Psoas muscle (tissue), 8 donors: ENCODE results near the gene EIPR1. TPM values are rescaled to one million over a fixed set of nuclear protein-coding genes. Genes with fewer than 3 reads are reported as not detected.

Source experiments
- ATAC-seq, 4 donors: fragments of 200-7000 bp; cut with Tn5 transposase; one replicate each; pipeline ENCODE4 v1.9.1; 2020; ENCODE audit warnings: moderate library complexity in 3 of 4, mild to moderate bottlenecking in 2 of 4
- DNase-seq, 2 donors: peaks; one replicate each; pipeline ENCODE4 v3.0.0-alpha.2; 2020
- H3K27ac ChIP-seq: fragments of 200-600 bp; one replicate; pipeline ENCODE4 v1.8.0; 2022
- H3K27me3 ChIP-seq, 3 donors: fragments of 200-600 bp in 1 of 3; one replicate each; pipeline versions ENCODE4 v1.6.1 to v1.8.0; 2013 to 2022; ENCODE audit warnings: low read length in 2 of 3, mild to moderate bottlenecking in 2 of 3, moderate library complexity in 1 of 3; ENCODE audit not compliant: insufficient read depth in 3 of 3
- H3K36me3 ChIP-seq, 2 donors: fragments of 200-600 bp in 1 of 2; one replicate each; pipeline versions ENCODE4 v1.6.1 to v1.8.0; 2013 to 2022; ENCODE audit warnings: low read depth in 1 of 2, mild to moderate bottlenecking in 1 of 2, moderate library complexity in 1 of 2; ENCODE audit not compliant: insufficient read depth in 1 of 2
- H3K4me1 ChIP-seq: fragments of 200-600 bp; one replicate; pipeline ENCODE4 v1.8.0; 2022
- H3K4me3 ChIP-seq: fragments of 200-600 bp; one replicate; pipeline ENCODE4 v1.8.0; 2022; ENCODE audit warnings: mild to moderate bottlenecking
- H3K9me3 ChIP-seq: fragments of 200-600 bp; one replicate; pipeline ENCODE4 v1.8.0; 2022
- WGBS, 3 donors: extraction: QIAGEN DNeasy Blood & Tissue Kit; methylation state at CpG; one replicate each; pipeline versions ENCODE4 v1.1.6 to v1.1.7; 2013; 5-methylcytosine and 5-hydroxymethylcytosine counted together
- intact Hi-C, 2 donors: fragments of 100-400 bp; cut with DNase I; formaldehyde crosslinking; loops; one replicate each; pipeline versions ENCODE4 v1.11.0 to v1.14.2; 2022
- polyA plus RNA-seq, 3 donors: library from polyadenylated mRNA; stranded (reverse); fragments of 200-250 nt; gene quantifications; one replicate each; pipeline ENCODE4 v1.2.3, GENCODE V29; 2013
- total RNA-seq, 4 donors: library from RNA; stranded (reverse); fragmentation: NEBNext Ultra II Directional in 2 of 4; extraction: Animal tissue kit (Norgen Biotek cat#: 25700) in 2 of 4; gene quantifications; one replicate each; pipeline versions ENCODE4 v1.2.1 to v1.2.4, GENCODE V29; 2021 to 2023
- TF ChIP-seq, protein P1 (sequence below): fragments of 200-600 bp; IDR thresholded peaks from one replicate; pipeline ENCODE4 v1.8.0; 2022; ENCODE audit warnings: antibody characterized with exemption
- donor health status: healthy with polysubstance abuse.
- donor health status: DM: no; HTN: no; CAD: no; lungs with moderate emphysema.
- donor health status: Bipolar disorder and iron deficiency.
- donor health status: healthy.
- donor health status: DM: yes; HTN: yes; CAD: no.
- donor health status: DM: no; HTN: no; CAD: no.
- donor health status: DM: no; HTN: no; CAD: no.
- donor health status: DM: yes; HTN: yes; CAD: no.

The EIPR1 gene
- total and polyA plus RNA-seq, 7 donors: 9.7 to 42.1 (median 12.5) TPM

DNA sequence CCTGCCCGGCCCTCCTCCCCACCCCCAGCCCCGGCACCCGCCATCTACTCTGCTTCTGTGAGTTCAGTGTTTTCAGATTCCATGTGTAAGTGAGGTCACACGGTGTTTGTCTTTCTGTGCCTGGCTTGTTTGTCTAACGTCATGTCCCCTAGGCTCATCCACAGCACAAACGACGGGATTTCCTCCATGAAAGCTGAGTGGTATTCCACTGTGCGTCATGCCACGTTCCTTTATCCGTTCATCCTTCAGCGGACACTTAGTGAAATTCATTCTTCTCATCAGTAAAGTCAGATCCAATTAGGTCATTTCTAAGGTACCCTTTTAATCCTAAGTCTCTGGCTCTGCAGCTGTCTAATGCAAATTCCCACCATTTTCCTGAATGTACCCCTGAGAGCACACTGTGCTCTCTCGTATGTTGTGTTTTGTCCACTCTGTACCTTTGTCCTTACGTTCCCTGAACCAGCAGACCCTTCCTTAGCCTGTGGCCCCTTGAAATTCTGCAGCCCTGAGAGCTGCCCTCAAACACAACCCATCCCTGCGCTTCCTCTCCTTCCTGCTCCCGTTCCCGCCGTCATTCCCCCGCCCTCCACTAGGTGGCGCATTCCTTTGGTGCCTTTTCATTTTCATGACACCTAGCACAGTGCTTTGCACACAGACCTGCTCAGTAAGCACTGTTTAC, 46.0 kb upstream of the EIPR1 start:
- H3K9me3 ChIP-seq: no peaks in the 10 kb centered on the region
- no peak overlapping the region for H3K27ac ChIP-seq
- H3K36me3 ChIP-seq: peaks cover 6 to 80% of the 10 kb centered on the region in 2 donors
- H3K27me3 ChIP-seq: no peaks in the 10 kb centered on the region
- 68 to 70% (median 70%) methylated on average over 19 of the region's 19 CpGs for WGBS, 3 donors
- H3K4me3 ChIP-seq: no peak overlapping the region
- intact Hi-C loops: loop anchor here (2.0 to 5.0 kb wide), 3 partner anchors 37 to 229 kb away; no protein-coding TSS in a partner anchor
- TF ChIP-seq, protein P1, sequence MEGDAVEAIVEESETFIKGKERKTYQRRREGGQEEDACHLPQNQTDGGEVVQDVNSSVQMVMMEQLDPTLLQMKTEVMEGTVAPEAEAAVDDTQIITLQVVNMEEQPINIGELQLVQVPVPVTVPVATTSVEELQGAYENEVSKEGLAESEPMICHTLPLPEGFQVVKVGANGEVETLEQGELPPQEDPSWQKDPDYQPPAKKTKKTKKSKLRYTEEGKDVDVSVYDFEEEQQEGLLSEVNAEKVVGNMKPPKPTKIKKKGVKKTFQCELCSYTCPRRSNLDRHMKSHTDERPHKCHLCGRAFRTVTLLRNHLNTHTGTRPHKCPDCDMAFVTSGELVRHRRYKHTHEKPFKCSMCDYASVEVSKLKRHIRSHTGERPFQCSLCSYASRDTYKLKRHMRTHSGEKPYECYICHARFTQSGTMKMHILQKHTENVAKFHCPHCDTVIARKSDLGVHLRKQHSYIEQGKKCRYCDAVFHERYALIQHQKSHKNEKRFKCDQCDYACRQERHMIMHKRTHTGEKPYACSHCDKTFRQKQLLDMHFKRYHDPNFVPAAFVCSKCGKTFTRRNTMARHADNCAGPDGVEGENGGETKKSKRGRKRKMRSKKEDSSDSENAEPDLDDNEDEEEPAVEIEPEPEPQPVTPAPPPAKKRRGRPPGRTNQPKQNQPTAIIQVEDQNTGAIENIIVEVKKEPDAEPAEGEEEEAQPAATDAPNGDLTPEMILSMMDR: peak; percentile 99
- no peaks in the 10 kb centered on the region for H3K4me1 ChIP-seq
- ATAC-seq: peak; percentile 62 to 84 (median 76)
- peak; percentile 72 to 81 for DNase-seq

DNA sequence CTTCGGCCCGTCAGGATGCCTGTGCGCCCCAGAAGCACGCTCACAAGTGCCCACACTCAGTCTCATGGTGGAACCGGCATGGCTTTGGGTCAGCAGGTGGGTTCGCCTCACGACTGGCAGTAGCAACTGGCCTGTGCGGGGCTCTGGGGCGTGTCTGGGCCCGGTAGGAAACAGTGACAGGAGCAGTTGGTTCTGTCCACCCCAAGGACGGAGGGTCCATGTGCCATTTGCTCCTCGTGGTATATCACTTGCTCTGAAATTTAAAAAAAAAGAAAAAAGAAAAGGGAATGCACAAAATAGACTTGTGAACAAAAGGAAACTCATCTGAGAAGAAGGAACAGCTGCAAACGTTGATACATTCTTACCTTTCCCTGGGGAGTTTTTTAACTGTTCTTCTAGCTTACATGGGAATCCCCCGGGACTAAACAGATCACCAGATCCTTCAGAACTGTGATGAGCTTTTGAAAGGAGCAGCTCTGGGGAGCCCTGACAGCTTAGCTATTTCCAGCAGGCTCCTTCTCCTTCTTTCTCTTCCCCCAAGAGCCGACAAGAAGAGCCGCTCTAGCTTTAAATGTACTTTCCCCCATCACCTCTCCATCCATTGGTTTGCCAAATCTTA, 44.7 kb upstream of the EIPR1 start:
- peaks cover 4 to 78% of the 10 kb centered on the region in 2 donors for H3K36me3 ChIP-seq

DNA sequence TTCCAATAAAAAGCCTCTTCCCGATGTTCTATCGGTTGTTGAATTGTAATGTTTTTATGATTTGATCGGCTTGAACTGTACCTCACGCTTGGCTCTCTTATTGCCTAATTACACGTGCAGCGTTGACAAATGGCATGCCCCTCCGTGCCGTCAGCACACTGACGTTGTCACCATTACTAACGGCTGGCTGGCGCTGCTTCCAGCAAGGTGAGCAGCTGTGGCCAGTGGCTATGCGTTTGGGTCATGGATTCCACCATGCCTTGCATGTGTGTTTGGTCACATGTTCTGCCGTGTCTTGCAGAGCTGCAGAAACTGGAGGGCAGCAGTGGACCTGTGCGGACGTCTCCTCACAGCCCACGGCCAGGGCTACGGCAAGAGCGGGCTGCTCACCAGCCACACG, 44.0 kb upstream of the EIPR1 start:
- H3K36me3 ChIP-seq: peaks cover 4 to 76% of the 10 kb centered on the region in 2 donors
- TF ChIP-seq, protein P1: no peak
- no peak overlapping the region for H3K4me3 ChIP-seq
- no peak overlapping the region for H3K27ac ChIP-seq
- H3K27me3 ChIP-seq: no peaks in the 10 kb centered on the region
- H3K4me1 ChIP-seq: no peaks in the 10 kb centered on the region
- no peaks in the 10 kb centered on the region for H3K9me3 ChIP-seq
- intact Hi-C loops: loop anchor here in 1 of 2 donors (5.0 kb wide), 1 partner anchor 231 kb away; no protein-coding TSS in a partner anchor
- 86 to 87% (median 87%) methylated on average over 19 of the region's 19 CpGs for WGBS, 3 donors
- no peak for ATAC-seq
- DNase-seq: no peak

More for the DNA sequence above, 44.7 kb upstream of the EIPR1 start:
- WGBS, 3 donors: 72 to 75% (median 73%) methylated on average over 16 of the region's 16 CpGs
- no peaks in the 10 kb centered on the region for H3K27me3 ChIP-seq
- no peaks in the 10 kb centered on the region for H3K4me1 ChIP-seq
- DNase-seq: no peak
- no peak overlapping the region for H3K4me3 ChIP-seq
- TF ChIP-seq, protein P1: no peak
- intact Hi-C loops: loop anchor here in 1 of 2 donors (5.0 kb wide), 1 partner anchor 230 kb away; no protein-coding TSS in a partner anchor
- H3K27ac ChIP-seq: no peak overlapping the region
- no peak for ATAC-seq
- no peaks in the 10 kb centered on the region for H3K9me3 ChIP-seq

DNA sequence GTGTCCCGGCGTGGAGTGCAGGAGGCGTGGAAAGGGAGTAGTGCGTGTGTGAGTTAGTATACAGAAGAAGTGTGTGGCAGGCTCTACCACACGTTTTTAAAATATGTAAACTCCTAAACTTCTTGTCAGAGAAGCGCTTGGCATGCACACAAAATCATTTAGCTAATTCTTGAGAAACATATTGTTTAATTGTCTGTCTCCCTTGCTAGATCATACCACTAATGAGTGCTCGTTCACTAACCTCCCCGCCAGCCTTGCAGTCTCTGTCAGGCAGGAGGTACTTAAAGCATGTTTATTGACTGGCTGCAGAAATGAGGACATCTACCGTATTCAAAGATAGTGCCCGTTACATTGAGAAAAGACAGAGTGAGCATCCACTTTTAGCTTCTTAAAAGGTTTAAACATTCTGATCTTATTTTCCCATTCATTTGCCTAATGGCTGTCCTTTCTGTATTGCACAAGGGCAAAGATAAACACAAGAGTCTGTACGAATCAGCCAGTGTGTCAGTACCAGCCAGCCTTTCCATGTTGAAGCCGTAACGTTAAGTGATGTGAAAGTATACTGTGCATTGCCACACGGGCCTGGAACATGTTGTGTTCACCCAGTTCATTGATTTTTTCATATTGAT, 43.3 kb upstream of the EIPR1 start:
- 88 to 91% (median 89%) methylated on average over 14 of the region's 14 CpGs for WGBS, 3 donors
- no peaks in the 10 kb centered on the region for H3K9me3 ChIP-seq
- no peak for ATAC-seq
- H3K27ac ChIP-seq: no peak overlapping the region
- H3K27me3 ChIP-seq: no peaks in the 10 kb centered on the region
- DNase-seq: no peak
- intact Hi-C loops: loop anchor here in 1 of 2 donors (5.0 kb wide), 1 partner anchor 231 kb away; no protein-coding TSS in a partner anchor
- no peak overlapping the region for H3K4me3 ChIP-seq
- H3K36me3 ChIP-seq: peaks cover 4 to 70% of the 10 kb centered on the region in 2 donors
- TF ChIP-seq, protein P1: no peak
- no peaks in the 10 kb centered on the region for H3K4me1 ChIP-seq
